Nephron progenitor cell (in vitro differentiated cells): ENCODE data around the gene PTRH1.

Experiments used
- DNase-seq: peaks from one replicate; pipeline ENCODE4 v3.0.0; 2021
- H3K27ac Mint-ChIP-seq: 2 replicates; pipeline ENCODE4 v1.8.0; 2021; ENCODE audit warnings: mild to moderate bottlenecking, moderate library complexity, mixed read lengths
- H3K27me3 Mint-ChIP-seq: 2 replicates; pipeline ENCODE4 v1.8.0; 2021; ENCODE audit warnings: mild to moderate bottlenecking, low read depth, mixed read lengths; ENCODE audit not compliant: poor library complexity
- H3K36me3 Mint-ChIP-seq: 2 replicates; pipeline ENCODE4 v1.8.0; 2021; ENCODE audit warnings: low read depth, mixed read lengths
- H3K4me1 Mint-ChIP-seq: 2 replicates; pipeline ENCODE4 v1.8.0; 2021; ENCODE audit warnings: mixed read lengths
- H3K4me3 Mint-ChIP-seq: 2 replicates; pipeline ENCODE4 v1.8.0; 2021; ENCODE audit warnings: mild to moderate bottlenecking, moderate library complexity, mixed read lengths
- H3K9me3 Mint-ChIP-seq: 2 replicates; pipeline ENCODE4 v1.8.0; 2021; ENCODE audit warnings: mild to moderate bottlenecking, moderate library complexity, mixed read lengths
- CTCF ChIP-seq: fragments of 200-600 bp; sonication (generic); IDR thresholded peaks from 2 replicates; pipeline ENCODE4 v1.5.0; 2021; ENCODE audit warnings: antibody characterized with exemption

The PTRH1 gene

GRCh38 chr9:127753148-127753547 is 37.7 kb upstream of the PTRH1 start:
- no peak overlapping the region for H3K27ac Mint-ChIP-seq
- H3K9me3 Mint-ChIP-seq, result no peaks in the 10 kb centered on the region
- no peak for TF ChIP-seq CTCF
- no peaks in the 10 kb centered on the region for H3K4me1 Mint-ChIP-seq
- H3K27me3 Mint-ChIP-seq, result peaks cover 77% of the 10 kb centered on the region
- no peak for DNase-seq
- no peaks in the 10 kb centered on the region for H3K36me3 Mint-ChIP-seq
- no peak overlapping the region for H3K4me3 Mint-ChIP-seq

- H3K27ac Mint-ChIP-seq, result no peak overlapping the region
- no peaks in the 10 kb centered on the region for H3K36me3 Mint-ChIP-seq
Measured at GRCh38 chr9:127751269-127752054, 36.0 kb upstream of the PTRH1 start.

GRCh38 chr9:127749090-127749787 is 33.8 kb upstream of the PTRH1 start:
- Mint-ChIP-seq H3K4me1 (peaks cover 4% of the 10 kb centered on the region), H3K27me3 (peaks cover 75% of the 10 kb centered on the region), H3K36me3 (no peaks in the 10 kb centered on the region)

More at GRCh38 chr9:127751269-127752054, 36.0 kb upstream of the PTRH1 start:
- Mint-ChIP-seq H3K4me3 (no peak overlapping the region), H3K4me1 (no peaks in the 10 kb centered on the region), H3K27me3 (peaks cover 82% of the 10 kb centered on the region), H3K9me3 (no peaks in the 10 kb centered on the region)
- peak; percentile 84 for DNase-seq
- TF ChIP-seq CTCF, result no peak

GRCh38 chr9:127746959-127747569 is 31.6 kb upstream of the PTRH1 start:
- no peaks in the 10 kb centered on the region for H3K36me3 Mint-ChIP-seq

More at GRCh38 chr9:127749090-127749787, 33.8 kb upstream of the PTRH1 start:
- Mint-ChIP-seq H3K9me3 (no peaks in the 10 kb centered on the region), H3K27ac (no peak overlapping the region), H3K4me3 (no peak overlapping the region)
- no peak for TF ChIP-seq CTCF
- no peak for DNase-seq

GRCh38 chr9:127744398-127745110 is 29.1 kb upstream of the PTRH1 start:
- H3K4me3 Mint-ChIP-seq, result no peak overlapping the region

More at GRCh38 chr9:127746959-127747569, 31.6 kb upstream of the PTRH1 start:
- no peak for DNase-seq
- Mint-ChIP-seq H3K4me1 (peaks cover 19% of the 10 kb centered on the region), H3K27ac (no peak overlapping the region), H3K27me3 (peaks cover 56% of the 10 kb centered on the region), H3K9me3 (no peaks in the 10 kb centered on the region), H3K4me3 (no peak overlapping the region)
- TF ChIP-seq CTCF, result no peak

More at GRCh38 chr9:127744398-127745110, 29.1 kb upstream of the PTRH1 start:
- Mint-ChIP-seq H3K27ac (no peak overlapping the region), H3K36me3 (no peaks in the 10 kb centered on the region), H3K27me3 (peaks cover 54% of the 10 kb centered on the region), H3K9me3 (no peaks in the 10 kb centered on the region), H3K4me1 (peaks cover 27% of the 10 kb centered on the region)
- no peak for TF ChIP-seq CTCF
- no peak for DNase-seq
